HUDEP-2 (cell line): ENCODE data around the gene TTYH2.
A peak's percentile ranks its signal among the peaks of the same experiment; 100 is the strongest.

ENCODE experiments used
- DNase-seq, 76 experiments: peaks; one replicate each; lab custom pipeline; 2025; ENCODE audit not compliant: unreplicated experiment in 76 of 76; lab: John Stamatoyannopoulos, UW

The TTYH2 gene

GRCh38 chr17:74192950-74193781, 20.2 kb upstream of the TTYH2 start:
- no peak for DNase-seq

GRCh38 chr17:74194682-74195081, 18.7 kb upstream of the TTYH2 start:
- no peak for DNase-seq

- DNase-seq: no peak
These were observed 16.6 kb upstream of the TTYH2 start for GRCh38 chr17:74196541-74197317.

GRCh38 chr17:74197801-74198200, 15.6 kb upstream of the TTYH2 start:
- no peak for DNase-seq

- no peak for DNase-seq
These were observed 14.7 kb upstream of the TTYH2 start for GRCh38 chr17:74198694-74199093.

GRCh38 chr17:74199306-74200092, 13.9 kb upstream of the TTYH2 start:
- DNase-seq: peak in 45 of 76 experiments; percentile 8 to 73 (median 36)

GRCh38 chr17:74200112-74200511, 13.3 kb upstream of the TTYH2 start:
- no peak for DNase-seq

- DNase-seq: peak in 56 of 76 experiments; percentile 2 to 76 (median 46)
These were observed 12.1 kb upstream of the TTYH2 start for GRCh38 chr17:74201250-74201649.

- no peak for DNase-seq
These were observed 11.4 kb upstream of the TTYH2 start for GRCh38 chr17:74201948-74202347.

GRCh38 chr17:74202938-74203337, 10.4 kb upstream of the TTYH2 start:
- no peak for DNase-seq

- DNase-seq: peak in 74 of 76 experiments; percentile 63 to 97 (median 90)
These were observed 9.7 kb upstream of the TTYH2 start, which contains the start of gene RPL38 for GRCh38 chr17:74203439-74204240. Gene RPL38 (plus strand): TSS chr17:74203678. CDS start chr17:74203956, 278 bp downstream.

- no peak for DNase-seq
These were observed 8.9 kb upstream of the TTYH2 start for GRCh38 chr17:74204474-74204873.

GRCh38 chr17:74205274-74205673, 8.1 kb upstream of the TTYH2 start:
- no peak for DNase-seq

GRCh38 chr17:74206332-74206818, 7.0 kb upstream of the TTYH2 start:
- DNase-seq: no peak

GRCh38 chr17:74210191-74211140, 2.9 kb upstream of the TTYH2 start:
- peak in 65 of 76 experiments; percentile 2 to 84 (median 51) for DNase-seq

- peak in 8 of 76 experiments; percentile 7 to 51 (median 28) for DNase-seq
These were observed 2.0 kb upstream of the TTYH2 start for GRCh38 chr17:74211141-74211911.

- peak in 3 of 76 experiments; percentile 20 to 27 (median 22) for DNase-seq
These were observed 1.5 kb upstream of the TTYH2 start for GRCh38 chr17:74211912-74212208.
